Measurements from ENCODE around the gene AP3M1. TPM values are rescaled to one million over a fixed set of nuclear protein-coding genes. Genes with fewer than 3 reads are reported as not detected.

The AP3M1 gene
- 23.9 to 33.9 TPM (median 31.7 TPM) in 5 replicates for total RNA-seq (2022; extraction: Qiagen RNA extraction; ENCODE audit: low read depth)

DNA sequence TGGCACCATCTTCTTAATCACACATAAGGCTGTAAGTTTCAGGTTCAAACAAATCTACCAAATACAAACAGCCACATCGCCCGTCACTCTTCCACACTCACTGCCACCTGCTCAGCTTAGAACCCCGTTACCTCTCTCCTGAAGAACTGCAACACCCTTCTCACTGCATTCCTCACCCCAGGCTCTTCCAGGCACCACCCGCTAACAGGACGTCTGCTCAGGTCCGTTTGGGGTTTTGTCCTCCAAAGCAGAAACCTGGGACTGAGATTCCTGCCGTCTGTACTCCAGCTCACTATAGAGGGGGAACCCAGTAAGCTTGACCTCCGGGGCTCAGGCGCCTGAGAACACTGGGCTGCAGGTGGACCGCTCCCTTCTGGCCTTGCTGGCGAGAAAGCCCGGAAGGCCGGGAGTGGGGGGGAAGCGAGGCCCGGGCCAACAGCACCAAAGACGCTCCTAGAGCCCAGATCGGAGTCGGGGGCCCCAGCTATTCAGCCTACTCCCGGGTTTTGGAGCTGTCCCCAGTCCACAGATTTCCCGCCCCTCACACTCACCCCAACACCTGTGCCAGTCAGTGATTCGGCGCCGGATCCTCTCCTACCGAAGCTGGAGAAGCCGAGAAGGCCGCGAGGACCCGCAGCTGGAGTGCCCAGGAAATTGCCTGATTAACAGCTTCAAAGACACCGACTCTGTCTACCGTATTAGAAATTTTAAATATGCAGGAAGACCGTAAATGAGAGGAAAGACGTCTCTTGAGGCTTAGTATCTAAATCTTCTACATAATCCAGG, at the start of gene AP3M1:
TSS of gene AP3M1 (minus strand) at position 625 of the 786 bp plus-strand sequence. CDS start 12,449 bp downstream, outside the sequence.

DNA sequence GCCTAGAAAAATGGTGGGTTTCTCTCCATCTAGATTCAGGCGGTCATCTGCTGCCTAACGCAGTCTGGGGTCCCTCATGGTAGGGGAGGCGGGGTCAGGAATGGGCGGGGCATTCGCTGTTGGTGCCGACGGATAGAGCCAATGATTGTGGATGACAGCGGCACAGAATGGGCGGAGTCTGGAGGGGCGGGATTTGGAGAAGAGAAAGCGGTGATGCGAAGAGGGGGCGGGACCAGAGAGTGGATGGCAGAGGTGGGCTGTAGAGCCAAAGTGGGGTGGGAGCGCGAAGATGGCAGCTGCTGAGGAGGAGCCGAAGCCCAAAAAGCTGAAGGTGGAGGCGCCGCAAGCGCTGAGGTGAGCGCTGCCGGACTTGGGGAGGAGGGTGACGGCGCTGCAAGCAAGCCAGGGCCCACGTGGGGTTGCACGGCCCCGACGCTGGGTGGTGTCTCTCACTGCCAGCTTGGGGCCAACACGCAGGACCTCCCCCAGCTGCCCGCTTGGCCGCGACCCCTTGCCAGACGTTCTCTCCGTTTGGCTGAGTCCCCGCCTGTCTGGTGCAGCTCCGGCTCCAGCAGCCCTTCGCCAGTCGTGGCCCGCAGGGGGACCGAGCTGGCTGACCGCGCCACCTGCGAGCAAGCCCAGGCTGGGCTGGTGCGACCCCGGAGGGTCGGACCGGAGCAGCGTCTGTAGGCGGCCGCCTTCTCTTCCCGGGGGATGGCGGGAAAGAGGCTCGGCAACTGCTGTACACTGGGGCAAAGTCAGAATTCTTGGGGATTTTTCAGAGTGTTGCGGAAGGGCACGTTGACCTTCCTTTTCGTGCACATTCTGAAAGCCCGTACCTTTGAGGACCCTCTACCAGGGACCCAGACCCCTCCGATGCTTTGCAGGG, 606 bp upstream of the AP3M1 start, which contains the start of gene ADK:
TSS of gene ADK (plus strand) at position 232 of the 889 bp plus-strand sequence. CDS start at position 290, 58 bp downstream.

Other genes with a start within 250 kb of the AP3M1 start
- 119 to 135 TPM (median 123 TPM) in 5 replicates for gene PLAU, start 239.7 kb downstream of the AP3M1 start, total RNA-seq (2022; extraction: Qiagen RNA extraction; ENCODE audit: low read depth)
- 88.3 to 128 TPM (median 113 TPM) in 5 replicates for gene VCL, start 152.7 kb downstream of the AP3M1 start, total RNA-seq (2022; extraction: Qiagen RNA extraction; ENCODE audit: low read depth)
- 24.9 to 35.3 TPM (median 33.5 TPM) in 5 replicates for gene ADK, start 393 bp upstream of the AP3M1 start, total RNA-seq (2022; extraction: Qiagen RNA extraction; ENCODE audit: low read depth)

All from A549 treated with RU486 at 1 μM for 4 hours (cell line).